GM21723 (cell line): ENCODE results near the gene A4GALT.

ENCODE experiments used
- ATAC-seq: cut with Tn5 transposase; IDR thresholded peaks from one replicate; pipeline ENCODE4 v1.9.1; 2021; ENCODE audit warnings: mild to moderate bottlenecking, moderate library complexity; ENCODE audit not compliant: unreplicated experiment

Gene A4GALT

GRCh38 chr22:42653999-42654398 lies 66.7 kb downstream of the A4GALT start:
- no peak for ATAC-seq

GRCh38 chr22:42651134-42651533 lies 69.5 kb downstream of the A4GALT start:
- no peak for ATAC-seq

- ATAC-seq: peak; percentile 71
Observed at GRCh38 chr22:42649246-42650099, 71.2 kb downstream of the A4GALT start, which contains the start of gene CYB5R3. Gene CYB5R3 (minus strand): TSS chr22:42649392. CDS start chr22:42649315, 77 bp downstream.

- peak; percentile 49 for ATAC-seq
Observed at GRCh38 chr22:42648368-42649245, 72.1 kb downstream of the A4GALT start.

GRCh38 chr22:42648017-42648367 lies 72.7 kb downstream of the A4GALT start:
- ATAC-seq: no peak

- ATAC-seq: no peak
Observed at GRCh38 chr22:42646569-42647525, 73.8 kb downstream of the A4GALT start.

GRCh38 chr22:42645938-42646568 lies 74.6 kb downstream of the A4GALT start:
- no peak for ATAC-seq

GRCh38 chr22:42645341-42645937 lies 75.2 kb downstream of the A4GALT start:
- no peak for ATAC-seq

- no peak for ATAC-seq
Observed at GRCh38 chr22:42644422-42645340, 76.0 kb downstream of the A4GALT start.

- ATAC-seq: no peak
Observed at GRCh38 chr22:42643634-42644421, 76.8 kb downstream of the A4GALT start.

- ATAC-seq: no peak
Observed at GRCh38 chr22:42642806-42643633, 77.7 kb downstream of the A4GALT start.
